ENCODE measurements around the gene NEURL1B. TPM values are rescaled to one million over a fixed set of nuclear protein-coding genes. Genes with fewer than 3 reads are reported as not detected.

Gene NEURL1B
- total and polyA plus RNA-seq, 10 of the 15 experiments (the other 5 are each of a cell fraction or from before 2014, with no cell fraction given), result 0.04 to 0.28 (median 0.05) TPM; not detected in 4

GRCh38 chr5:172725273-172725672 lies 84.2 kb downstream of the NEURL1B start (continued):
- TF ChIP-seq REST (IDR thresholded peaks at IDR 0.05; ENCODE audit: low read depth, low read length) (no peak), NFXL1 (IDR thresholded peaks at IDR 0.05; ENCODE audit: borderline replicate concordance) (no peak), RELA (IDR thresholded peaks at IDR 0.05; ENCODE audit: borderline replicate concordance, partially characterized antibody) (no peak), STAT1 (conservative IDR thresholded peaks at IDR 0.05) (no peak), ELK1 (IDR thresholded peaks at IDR 0.05; ENCODE audit: low read depth, low read length) (no peak), ATF7 (IDR thresholded peaks at IDR 0.05; ENCODE audit: low read depth) (no peak)

GRCh38 chr5:172725785-172726184 lies 84.7 kb downstream of the NEURL1B start:
- H3K79me2 ChIP-seq (ENCODE audit: control insufficient read depth, insufficient read depth, low read length), result no peaks in the 10 kb centered on the region
- no peak overlapping the region for H2AFZ ChIP-seq (ENCODE audit: control insufficient read depth, low read depth, low read length)
- H3K4me3 ChIP-seq, result no peak overlapping the region
- intact Hi-C loops (cut with micrococcal nuclease; ENCODE audit: unreplicated experiment), result no loop called here
- FAIRE-seq (no peak), DNase-seq (ENCODE audit: low read depth, low spot score) (no peak), ATAC-seq (no peak)
- CTCF ChIA-PET, result interaction anchor here (1.2 to 3.5 kb wide), 2 partner anchors 12 to 207 kb away, joined by 4 to 23 read pairs; no protein-coding TSS in a partner anchor
- 34% methylated on average over 5 of the region's 5 CpGs for WGBS (ENCODE audit: insufficient coverage, insufficient replicate concordance, low lambda C conversion rate, missing lambda C conversion rate)
- no TSS peak for BruUV-seq (replicated peaks)
- in situ Hi-C loops (cut with MboI), result no loop called here
- H4K20me1 ChIP-seq (ENCODE audit: control insufficient read depth, insufficient read depth), result no peaks in the 10 kb centered on the region
- H3K9me3 ChIP-seq (replicated peaks; ENCODE audit: control insufficient read depth, insufficient read depth, low read length), result no peaks in the 10 kb centered on the region
- no peaks in the 10 kb centered on the region for H3K4me1 ChIP-seq (ENCODE audit: control insufficient read depth, insufficient read depth, low read length)
- no peaks in the 10 kb centered on the region; a peak in 1 of 4 replicates for H3K27me3 ChIP-seq (replicated peaks in 1 of 2; ENCODE audit: control insufficient read depth in 2 of 2, insufficient read depth in 2 of 2, low read length in 1 of 2)
- H3K36me3 ChIP-seq (ENCODE audit: control insufficient read depth in 2 of 2, insufficient read depth in 2 of 2, low read length in 1 of 2), result no peaks in the 10 kb centered on the region
- no peak overlapping the region for H3K4me2 ChIP-seq (ENCODE audit: control insufficient read depth, insufficient read depth)
- no peak overlapping the region for H3K27ac ChIP-seq (ENCODE audit: control insufficient read depth, insufficient read depth)
- RAD21 ChIA-PET (ENCODE audit: unreplicated experiment), result no interaction called here
- H3K9ac ChIP-seq (ENCODE audit: control insufficient read depth, insufficient read depth, low read length), result no peak overlapping the region
- POLR2A ChIA-PET, result no interaction called here
- SMC1A ChIA-PET (ENCODE audit: uncharacterized antibody, unreplicated experiment), result no interaction called here
- TF ChIP-seq NRF1 (conservative IDR thresholded peaks at IDR 0.05; ENCODE audit: low read depth, low read length), result no peak
- no peak for TF ChIP-seq ZBTB40 (IDR thresholded peaks at IDR 0.05; ENCODE audit: borderline replicate concordance)
- no peak for TF ChIP-seq NFYB (IDR thresholded peaks at IDR 0.05; ENCODE audit: insufficient read depth, low read depth, low read length)
- TF ChIP-seq BMI1 (IDR thresholded peaks at IDR 0.05; ENCODE audit: borderline replicate concordance), result no peak
- no peak for TF ChIP-seq CHD2 (IDR thresholded peaks at IDR 0.05; ENCODE audit: borderline replicate concordance, low read depth, low read length)
- TF ChIP-seq SMAD5 (IDR thresholded peaks at IDR 0.05; ENCODE audit: low read depth), result no peak
- TF ChIP-seq MXI1 (IDR thresholded peaks at IDR 0.05; ENCODE audit: low read depth, low read length), result no peak
